Transverse colon (tissue), 4 donors: ENCODE data around the gene ASH1L. TPM values are rescaled to one million over a fixed set of nuclear protein-coding genes. Genes with fewer than 3 reads are reported as not detected.

ENCODE experiments used
- DNase-seq: peaks from one replicate; pipeline ENCODE4 v3.0.0-alpha.2; 2019
- H3K27ac ChIP-seq, 4 donors: fragments of 200-600 bp; sonication (generic); 2 replicates each; pipeline ENCODE4 v1.5.1; 2016 to 2018; ENCODE audit warnings: inconsistent platforms in 4 of 4
- H3K27me3 ChIP-seq: fragments of 200-600 bp; sonication (generic); 2 replicates; pipeline ENCODE4 v1.5.1; 2017; ENCODE audit warnings: inconsistent platforms
- H3K36me3 ChIP-seq, 4 donors: fragments of 200-600 bp; sonication (generic); 2 replicates each; pipeline ENCODE4 v1.5.1; 2017 to 2019; ENCODE audit warnings: inconsistent platforms in 4 of 4
- H3K4me1 ChIP-seq, 4 donors: fragments of 200-600 bp; sonication (generic); 2 replicates each; pipeline ENCODE4 v1.5.1; 2017 to 2020; ENCODE audit warnings: inconsistent platforms in 4 of 4
- H3K4me3 ChIP-seq, 4 donors: fragments of 200-600 bp; sonication (generic); 1 replicate in 1 of 4; 2 replicates in 3 of 4; pipeline versions ENCODE4 v1.5.1 to v1.6.1; 2017 to 2019; ENCODE audit warnings: inconsistent platforms in 4 of 4
- H3K9me3 ChIP-seq, 2 donors: fragments of 200-600 bp; sonication (generic); 2 replicates each; pipeline ENCODE4 v1.5.1; 2017 to 2019; ENCODE audit warnings: inconsistent platforms in 2 of 2
- CTCF ChIP-seq, 5 experiments: fragments of 200-600 bp in 3 of 5; fragments of 450-650 bp in 2 of 5; sonication (generic) in 3 of 5; IDR thresholded peaks; 1 replicate in 2 of 5; 2 replicates in 3 of 5; pipeline ENCODE4 v1.5.1; 2016 to 2017; ENCODE audit warnings: antibody characterized with exemption in 5 of 5, inconsistent platforms in 3 of 5, mild to moderate bottlenecking in 2 of 5, moderate library complexity in 1 of 5
- EP300 ChIP-seq: sonication (generic); formaldehyde crosslinking; IDR thresholded peaks from one replicate; pipeline ENCODE4 v1.6.1; 2017; ENCODE audit warnings: antibody characterized with exemption, low read depth
- POLR2A ChIP-seq: fragments of 450-650 bp; IDR thresholded peaks from one replicate; pipeline ENCODE4 v1.6.1; 2016; ENCODE audit warnings: antibody characterized with exemption, mild to moderate bottlenecking, moderate library complexity
- POLR2AphosphoS5 ChIP-seq, 3 donors: sonication (generic); formaldehyde crosslinking; IDR thresholded peaks; one replicate each; pipeline ENCODE4 v1.6.1; 2016; ENCODE audit warnings: antibody characterized with exemption in 3 of 3
- WGBS, 2 donors: methylation state at CpG; one replicate each; pipeline ENCODE4 v1.1.5; 2018; ENCODE audit warnings: low coverage in 1 of 2; 5-methylcytosine and 5-hydroxymethylcytosine counted together
- in situ Hi-C, 4 donors: fragments of 200-750 bp; cut with MboI; loops; one replicate each; pipeline versions ENCODE4 v1.15.0 to v1.15.1; 2017; ENCODE audit warnings: low sequenced_read_pairs in 3 of 4, low pct_ligation_motif_present in 1 of 4, low pct_unique_long_range_greater_than_20kb in 1 of 4
- intact Hi-C: fragments of 100-400 bp; cut with DNase I; formaldehyde crosslinking; loops from one replicate; pipeline ENCODE4 v1.15.1; 2023; ENCODE audit warnings: low total_unique reads
- small RNA-seq, 4 donors: library from RNA; depleted of rRNA; stranded (forward); fragments of <200 nt; gene quantifications; one replicate each; pipeline ENCODE3, GENCODE V24; 2016
- total RNA-seq, 4 donors: library from RNA; depleted of rRNA; stranded (reverse); fragments of >200 nt; gene quantifications; one replicate each; pipeline ENCODE4 v1.1.0, GENCODE V29; 2016

The ASH1L gene
- total RNA-seq, 4 donors from 2014 or later = 47.4 to 206 (median 89.1) TPM

GRCh38 chr1:155286544-155286943, 276.1 kb downstream of the ASH1L start:
- Histone ChIP-seq H3K27me3 (no peaks in the 10 kb centered on the region), H3K36me3 (no peaks in the 10 kb centered on the region), H3K4me1 (no peaks in the 10 kb centered on the region), H3K9me3 (no peaks in the 10 kb centered on the region), H3K27ac (no peak overlapping the region), H3K4me3 (no peak overlapping the region)
- TF ChIP-seq POLR2A (no peak), CTCF (IDR thresholded peaks at IDR 0.05) (no peak), EP300 (no peak), POLR2AphosphoS5 (IDR thresholded peaks at IDR 0.05) (no peak)
- 97 to 100% methylated on average over 1 to 2 of the region's 2 CpGs for WGBS, 2 donors
- intact Hi-C loops = no loop called here
- in situ Hi-C loops = no loop called here
- DNase-seq = no peak

GRCh38 chr1:155285631-155286044, 277.0 kb downstream of the ASH1L start:
- WGBS, 2 donors = 91% methylated on average over 14 of the region's 18 CpGs; no CpG with 5 or more reads in 1 of the 2 donors
- Histone ChIP-seq H3K27me3 (no peaks in the 10 kb centered on the region), H3K36me3 (no peaks in the 10 kb centered on the region), H3K27ac (no peak overlapping the region), H3K9me3 (no peaks in the 10 kb centered on the region), H3K4me1 (no peaks in the 10 kb centered on the region), H3K4me3 (no peak overlapping the region)
- no peak for DNase-seq
- intact Hi-C loops = no loop called here
- in situ Hi-C loops = no loop called here
- no peak for TF ChIP-seq POLR2AphosphoS5 (IDR thresholded peaks at IDR 0.05)
- no peak for TF ChIP-seq EP300

Small RNA genes lying within 50 kb of the gene (small RNA-seq; reads per million reads assigned to genes)
- gene AL353807.4 (0 reads per million in 4 donors), gene RNU6-106P (0 reads per million in 4 donors), gene RNU6-1297P (0 reads per million in 4 donors)

Other genes starting within 250 kb of the ASH1L start
- 100 to 1,000 TPM in 1 of 4 donors, 10 to 100 TPM in 3; 43.4 to 121 (median 65.5) TPM for gene RUSC1, start 241.9 kb downstream of the ASH1L start, total RNA-seq
- 10 to 100 TPM in 2 of 4 donors, 1 to 10 TPM in 1, not detected in 1; 6.0 to 17.0 (median 12.9) TPM for gene MSTO1, start 47.4 kb upstream of the ASH1L start, total RNA-seq
- gene YY1AP1, start 126.0 kb upstream of the ASH1L start, total RNA-seq = 100 to 1,000 TPM in 1 of 4 donors, 10 to 100 TPM in 3; 84.0 to 198 (median 92.1) TPM
- 100 to 1,000 TPM in 2 of 4 donors, 10 to 100 TPM in 2; 81.9 to 134 (median 106) TPM for gene DAP3, start 126.3 kb upstream of the ASH1L start, total RNA-seq